Fibroblast of villous mesenchyme (primary cell): ENCODE measurements around the gene UBE2E1. TPM values are rescaled to one million over a fixed set of nuclear protein-coding genes. Genes with fewer than 3 reads are reported as not detected.

Experiments used
- DNase-seq: peaks from one replicate; pipeline ENCODE4 v3.0.0-alpha.2; 2010; ENCODE audit warnings: low read depth
- H3K4me3 ChIP-seq: 2 replicates; pipeline ENCODE4 v1.5.1; 2011; ENCODE audit warnings: low read depth, mild to moderate bottlenecking, low read length
- total RNA-seq: library from RNA; depleted of rRNA; stranded (reverse); fragments of >200 nt; gene quantifications from 2 replicates; pipeline ENCODE4 v1.2.3, GENCODE V29; 2012
- TF ChIP-seq, protein P1 (sequence below): IDR thresholded peaks from 2 replicates; pipeline ENCODE4 v1.5.1; 2012; ENCODE audit warnings: low read depth, mild to moderate bottlenecking, low read length; ENCODE audit not compliant: insufficient read depth

The UBE2E1 gene
- total RNA-seq, 1 donor: 69.5 TPM

DNA sequence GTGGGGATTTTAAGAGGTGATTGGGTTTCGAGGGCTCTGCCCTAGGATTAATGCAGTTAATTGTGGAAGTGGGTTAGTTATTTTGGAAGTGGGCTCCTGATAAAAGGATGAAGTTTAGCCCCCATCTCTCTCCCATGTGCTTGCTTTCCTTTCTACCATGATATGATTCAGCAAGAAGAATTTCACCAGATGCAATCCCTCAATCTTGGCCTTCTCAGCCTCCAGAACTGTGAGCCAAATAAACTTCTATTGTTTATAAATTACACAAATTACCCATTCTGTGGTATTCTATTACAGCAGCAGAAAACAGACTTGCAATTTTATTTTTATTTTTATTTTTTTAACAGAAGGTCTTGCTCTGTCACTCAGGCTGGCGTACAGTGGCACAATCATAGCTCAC lies 27.3 kb upstream of the UBE2E1 start:
- no peak overlapping the region for H3K4me3 ChIP-seq
- TF ChIP-seq, protein P1, sequence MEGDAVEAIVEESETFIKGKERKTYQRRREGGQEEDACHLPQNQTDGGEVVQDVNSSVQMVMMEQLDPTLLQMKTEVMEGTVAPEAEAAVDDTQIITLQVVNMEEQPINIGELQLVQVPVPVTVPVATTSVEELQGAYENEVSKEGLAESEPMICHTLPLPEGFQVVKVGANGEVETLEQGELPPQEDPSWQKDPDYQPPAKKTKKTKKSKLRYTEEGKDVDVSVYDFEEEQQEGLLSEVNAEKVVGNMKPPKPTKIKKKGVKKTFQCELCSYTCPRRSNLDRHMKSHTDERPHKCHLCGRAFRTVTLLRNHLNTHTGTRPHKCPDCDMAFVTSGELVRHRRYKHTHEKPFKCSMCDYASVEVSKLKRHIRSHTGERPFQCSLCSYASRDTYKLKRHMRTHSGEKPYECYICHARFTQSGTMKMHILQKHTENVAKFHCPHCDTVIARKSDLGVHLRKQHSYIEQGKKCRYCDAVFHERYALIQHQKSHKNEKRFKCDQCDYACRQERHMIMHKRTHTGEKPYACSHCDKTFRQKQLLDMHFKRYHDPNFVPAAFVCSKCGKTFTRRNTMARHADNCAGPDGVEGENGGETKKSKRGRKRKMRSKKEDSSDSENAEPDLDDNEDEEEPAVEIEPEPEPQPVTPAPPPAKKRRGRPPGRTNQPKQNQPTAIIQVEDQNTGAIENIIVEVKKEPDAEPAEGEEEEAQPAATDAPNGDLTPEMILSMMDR: no peak
- peak; percentile 51 for DNase-seq

DNA sequence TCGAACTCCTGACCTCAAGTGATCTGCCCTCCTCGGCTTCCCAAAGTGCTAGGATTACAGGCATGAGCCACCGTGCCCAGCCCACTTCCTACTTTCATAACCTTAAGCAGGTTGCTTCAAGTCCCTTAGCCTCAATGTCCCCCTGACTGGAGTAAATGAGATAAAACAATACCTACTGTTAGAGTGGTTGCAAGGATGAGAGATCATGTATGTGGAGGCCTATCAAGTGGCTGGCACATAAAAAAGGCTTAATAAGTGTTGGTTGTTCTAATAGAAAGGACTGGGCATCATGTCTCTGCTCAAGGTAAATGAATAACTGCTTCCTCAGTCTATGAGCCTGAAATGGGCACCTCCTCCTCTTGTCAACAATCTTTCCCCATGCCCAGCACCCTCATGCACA lies 25.9 kb upstream of the UBE2E1 start:
- no peak for DNase-seq
- no peak overlapping the region for H3K4me3 ChIP-seq
- TF ChIP-seq, protein P1: no peak

DNA sequence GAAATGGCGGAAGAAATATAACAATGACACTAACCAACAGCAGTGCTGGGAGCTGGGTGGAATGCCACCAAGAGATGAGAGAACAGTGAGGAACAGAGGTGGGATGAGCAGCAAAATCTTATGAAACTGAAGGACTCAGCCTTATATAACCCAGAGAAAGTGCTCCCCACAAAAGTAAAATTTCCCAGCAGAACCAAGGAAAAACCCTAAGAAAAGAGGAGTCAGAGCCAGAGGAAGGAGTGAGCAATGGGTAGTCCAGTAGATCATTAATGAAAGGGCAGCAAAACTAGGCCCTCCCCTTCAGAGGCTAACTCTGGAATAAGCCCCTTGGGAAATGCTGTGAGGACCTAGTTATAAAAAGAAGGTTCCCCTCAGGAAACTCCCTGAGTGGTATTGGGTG lies 24.7 kb upstream of the UBE2E1 start:
- DNase-seq: no peak
- H3K4me3 ChIP-seq: no peak overlapping the region
- TF ChIP-seq, protein P1: no peak

DNA sequence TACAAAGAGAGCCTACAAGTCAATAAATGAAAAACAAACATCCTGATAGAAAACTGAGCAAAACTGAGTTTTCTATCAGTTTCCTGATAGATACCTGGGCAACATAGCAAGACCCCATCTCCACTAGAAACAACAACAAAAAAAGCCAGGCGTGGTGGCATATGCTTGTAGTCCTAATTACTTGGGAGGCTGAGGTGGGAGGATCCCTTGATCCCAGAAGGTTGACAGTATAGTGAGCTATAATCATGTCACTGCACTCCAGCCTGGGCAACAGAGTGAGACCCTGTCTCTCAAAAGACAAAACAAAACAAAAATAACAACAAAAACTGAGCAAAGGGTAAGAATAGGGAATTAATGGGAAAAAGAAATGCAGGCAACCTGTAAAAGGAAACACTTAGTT lies 23.9 kb upstream of the UBE2E1 start:
- DNase-seq: no peak
- TF ChIP-seq, protein P1: no peak
- H3K4me3 ChIP-seq: no peak overlapping the region

DNA sequence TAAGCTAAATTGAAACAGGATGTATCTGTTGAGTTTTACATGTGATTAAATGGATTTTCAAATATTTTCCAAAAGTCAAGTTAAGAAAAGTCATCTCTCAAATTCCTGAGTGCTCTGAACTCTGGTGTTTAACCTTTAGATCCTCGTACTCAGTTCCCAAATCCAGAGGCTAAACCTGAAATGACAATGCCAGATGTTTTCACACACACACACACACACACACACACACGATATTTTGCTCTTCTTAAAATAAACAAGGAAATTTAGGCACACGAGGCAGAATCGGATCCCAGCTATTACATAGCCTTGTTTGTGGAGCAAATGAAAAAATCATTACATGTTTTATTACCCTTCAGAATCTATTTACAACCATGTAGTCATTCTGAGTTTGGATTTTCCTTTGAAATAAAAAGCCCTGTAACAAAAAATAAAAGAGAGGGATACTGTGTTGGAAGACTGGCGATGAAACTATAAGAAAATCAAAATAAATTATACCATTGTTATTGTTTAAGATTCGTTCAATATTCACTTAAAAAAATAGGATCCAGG lies 20.6 kb upstream of the UBE2E1 start:
- TF ChIP-seq, protein P1: no peak
- H3K4me3 ChIP-seq: no peak overlapping the region
- peak; percentile 52 for DNase-seq

DNA sequence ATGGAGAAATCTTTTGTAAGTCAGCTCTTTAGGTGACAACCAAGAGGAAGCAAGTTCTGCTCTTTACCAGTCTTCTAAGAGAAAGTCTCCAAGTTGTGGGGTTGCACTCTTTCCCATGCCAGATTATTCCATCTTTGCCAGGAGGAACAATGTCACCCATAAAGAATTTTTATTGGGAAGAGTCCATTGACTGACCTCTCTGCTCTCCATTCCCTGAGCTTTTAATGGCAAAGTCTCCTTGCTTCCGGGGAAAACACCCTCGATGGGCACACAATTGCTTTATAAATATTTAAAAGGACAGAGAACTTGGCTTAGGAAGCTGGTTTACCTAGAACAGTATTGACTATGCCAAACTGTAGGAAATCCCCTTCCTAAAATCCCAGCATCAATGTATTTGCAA lies 19.9 kb upstream of the UBE2E1 start:
- TF ChIP-seq, protein P1: no peak
- H3K4me3 ChIP-seq: no peak overlapping the region
- no peak for DNase-seq

DNA sequence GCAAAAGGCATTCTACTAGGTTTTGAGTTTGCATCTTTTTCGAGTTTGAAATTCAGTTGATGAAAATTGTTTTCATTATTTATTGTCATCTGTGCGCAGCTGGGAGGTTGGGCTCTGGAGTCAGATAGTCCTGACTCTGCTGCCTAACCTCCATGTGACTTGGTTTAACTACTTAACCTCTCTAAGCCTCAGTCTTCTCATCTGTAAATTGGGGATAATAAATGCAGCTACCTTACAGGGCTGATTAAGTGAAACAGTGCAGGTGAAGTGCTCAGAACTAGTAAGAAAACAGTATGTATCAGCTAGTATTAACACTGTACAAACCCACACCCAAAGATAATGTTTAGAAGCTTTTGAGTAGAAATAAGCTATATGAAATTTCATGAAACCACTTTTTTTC lies 14.1 kb upstream of the UBE2E1 start:
- TF ChIP-seq, protein P1: no peak
- DNase-seq: no peak
- no peak overlapping the region for H3K4me3 ChIP-seq
